HepG2 (cell line): ENCODE data around the gene PARN. TPM values are rescaled to one million over a fixed set of nuclear protein-coding genes. Genes with fewer than 3 reads are reported as not detected.

Experiments
- ADNP ChIP-seq: sonication (generic); formaldehyde crosslinking; IDR thresholded peaks from 2 replicates; pipeline ENCODE4 v1.4.0; 2020; ENCODE audit warnings: missing genetic modification reagents
- ATF3 ChIP-seq: sonication (generic); formaldehyde crosslinking; IDR thresholded peaks from 2 replicates; pipeline ENCODE4 v1.4.0; 2020; ENCODE audit warnings: missing genetic modification reagents
- BHLHE40 ChIP-seq: IDR thresholded peaks from 2 replicates; pipeline ENCODE4 v1.6.1; 2011; ENCODE audit warnings: low read length, improper control_type of control experiment
- DDIT3 ChIP-seq: sonication (generic); formaldehyde crosslinking; IDR thresholded peaks from 2 replicates; pipeline ENCODE4 v1.4.0; 2020; ENCODE audit warnings: mild to moderate bottlenecking, missing genetic modification reagents
- FOXA1 ChIP-seq, 2 experiments: fragments of 450-650 bp in 1 of 2; sonication (generic) in 1 of 2; formaldehyde crosslinking in 1 of 2; IDR thresholded peaks; 2 replicates each; pipeline versions ENCODE4 v1.4.0 to v1.6.1; 2016 to 2020; ENCODE audit warnings: missing genetic modification reagents in 1 of 2
- FOXM1 ChIP-seq: sonication (generic); formaldehyde crosslinking; IDR thresholded peaks from 2 replicates; pipeline ENCODE4 v1.5.0; 2020; ENCODE audit warnings: missing genetic modification reagents
- HMG20A ChIP-seq: IDR thresholded peaks from 2 replicates; pipeline ENCODE4 v1.6.1; 2016; ENCODE audit warnings: borderline replicate concordance
- KMT2B ChIP-seq: IDR thresholded peaks from 2 replicates; pipeline ENCODE4 v1.6.1; 2016; ENCODE audit warnings: missing genetic modification reagents, missing compliant biosample characterization
- MLLT10 ChIP-seq: sonication (generic); formaldehyde crosslinking; IDR thresholded peaks from 2 replicates; pipeline ENCODE4 v1.4.0; 2020; ENCODE audit warnings: missing genetic modification reagents
- PHF21A ChIP-seq: sonication (generic); formaldehyde crosslinking; IDR thresholded peaks from 2 replicates; pipeline ENCODE4 v1.5.0; 2020; ENCODE audit warnings: mild to moderate bottlenecking, missing genetic modification reagents
- PRDM4 ChIP-seq: sonication (generic); formaldehyde crosslinking; IDR thresholded peaks from 2 replicates; pipeline ENCODE4 v1.9.0; 2021; ENCODE audit warnings: missing genetic modification reagents, borderline replicate concordance
- SMC3 ChIP-seq: IDR thresholded peaks from 2 replicates; pipeline ENCODE4 v1.6.1; 2011; ENCODE audit warnings: low read length, improper control_type of control experiment
- SSRP1 ChIP-seq: IDR thresholded peaks from 2 replicates; pipeline ENCODE4 v1.6.1; 2016; ENCODE audit warnings: control low read depth
- U2AF2 ChIP-seq: fragments of 200-400 bp; formaldehyde crosslinking; IDR thresholded peaks from 2 replicates; pipeline ENCODE4 v1.6.1; 2017; ENCODE audit warnings: low read depth, mild to moderate bottlenecking, low read length
- ZEB1 ChIP-seq: IDR thresholded peaks from 2 replicates; pipeline ENCODE4 v1.6.1; 2012; ENCODE audit warnings: mild to moderate bottlenecking, low read depth, inconsistent platforms; ENCODE audit not compliant: insufficient replicate concordance
- ZFP62 ChIP-seq: sonication (generic); formaldehyde crosslinking; IDR thresholded peaks from 2 replicates; pipeline ENCODE4 v1.4.0; 2020; ENCODE audit warnings: missing genetic modification reagents
- ZFP91 ChIP-seq: sonication (generic); formaldehyde crosslinking; IDR thresholded peaks from 2 replicates; pipeline ENCODE4 v1.9.0; 2022; ENCODE audit warnings: missing genetic modification reagents, mild to moderate bottlenecking, borderline replicate concordance
- ZIK1 ChIP-seq: sonication (generic); formaldehyde crosslinking; IDR thresholded peaks from 2 replicates; pipeline ENCODE4 v1.5.0; 2020; ENCODE audit warnings: mild to moderate bottlenecking, low read depth, missing genetic modification reagents, borderline replicate concordance
- ZNF282 ChIP-seq: fragments of 450-650 bp; IDR thresholded peaks from 2 replicates; pipeline ENCODE4 v1.6.1; 2018; ENCODE audit not compliant: partially characterized antibody
- ZNF34 ChIP-seq: sonication (generic); formaldehyde crosslinking; IDR thresholded peaks from 2 replicates; pipeline ENCODE4 v1.4.0; 2020; ENCODE audit warnings: mild to moderate bottlenecking, missing genetic modification reagents, borderline replicate concordance
- ZNF382 ChIP-seq: sonication (generic); formaldehyde crosslinking; IDR thresholded peaks from 2 replicates; pipeline ENCODE4 v1.5.0; 2020; ENCODE audit warnings: missing genetic modification reagents, mild to moderate bottlenecking, borderline replicate concordance
- ZNF512 ChIP-seq: sonication (generic); formaldehyde crosslinking; IDR thresholded peaks from 2 replicates; pipeline ENCODE4 v1.4.0; 2020; ENCODE audit warnings: mild to moderate bottlenecking, missing genetic modification reagents
- polyA plus RNA-seq, 8 experiments: library from polyadenylated mRNA; depleted of rRNA in 3 of 8; stranded (reverse) in 7 of 8; unstranded in 1 of 8; fragments of >200 nt; fragmentation: Illumina TruSeq in 4 of 8; extraction: Trizol in 4 of 8; gene quantifications; 2 replicates each; pipeline versions ENCODE4 v1.2.1 to v1.2.3, GENCODE V29; 2011 to 2016; ENCODE audit warnings: low read depth in 4 of 8, missing spikeins in 1 of 8, mixed read lengths in 1 of 8; ENCODE audit not compliant: insufficient read depth in 1 of 8
- total RNA-seq, 5 experiments: library from RNA; depleted of rRNA; stranded (reverse); fragments of >200 nt; fragmentation: Illumina TruSeq; extraction: Trizol; gene quantifications; 2 replicates each; pipeline ENCODE4 v1.2.3, GENCODE V29; 2016; ENCODE audit warnings: low read depth in 1 of 5

PARN gene
- total and polyA plus RNA-seq, 2 of the 13 experiments (the other 11 are each of a cell fraction or from before 2014, with no cell fraction given), result 13.3 to 47.6 TPM

GRCh38 chr16:14501331-14502255, 128.5 kb downstream of the PARN start (continued):
- TF ChIP-seq ZFP91 (peak; percentile 62), HMG20A (CRISPR knock-in tag) (peak; percentile 59), U2AF2 (no peak), MLLT10 (no peak), ZNF34 (CRISPR knock-in tag) (no peak), ADNP (no peak), SMC3 (peak; percentile 1; the same call in 1 of the 2 replicates), BHLHE40 (peak; percentile 69), PRDM4 (CRISPR knock-in tag) (no peak), ZNF382 (no peak), KMT2B (peak; percentile 30; the same call in 1 of the 2 replicates), ZFP62 (no peak), ZNF282 (no peak), ZNF512 (no peak; the same call in 1 of the 2 replicates), FOXM1 (no peak), ZIK1 (no peak), SSRP1 (CRISPR knock-in tag) (peak; percentile 90), DDIT3 (CRISPR knock-in tag) (no peak), PHF21A (CRISPR knock-in tag) (peak; percentile 89), ATF3 (CRISPR knock-in tag) (peak; percentile 87), ZEB1 (no peak), FOXA1 (IDR thresholded peaks at IDR 0.05) (no peak), FOXA1 (CRISPR knock-in tag; IDR thresholded peaks at IDR 0.05) (peak; percentile 33)
